Measurements from ENCODE around the gene ERBB4. TPM values are rescaled to one million over a fixed set of nuclear protein-coding genes. Genes with fewer than 3 reads are reported as not detected.

The ERBB4 gene
- total and polyA plus RNA-seq, 10 of the 15 experiments (the other 5 are each of a cell fraction or from before 2014, with no cell fraction given) = under 0.01 to 0.23 (median 0.01) TPM; not detected in 4

- DNase-seq (ENCODE audit: low read depth, low spot score) = no peak
- no peak overlapping the region for H3K27ac ChIP-seq (ENCODE audit: control insufficient read depth, insufficient read depth)
- CTCF ChIA-PET = no interaction called here
- no peak for ATAC-seq
- H3K4me2 ChIP-seq (ENCODE audit: control insufficient read depth, insufficient read depth) = no peak overlapping the region
- TF ChIP-seq CHD4 (IDR thresholded peaks at IDR 0.05) = no peak
- TF ChIP-seq PRDM15 (CRISPR knock-in tag; IDR thresholded peaks at IDR 0.05) = no peak
- no peak for TF ChIP-seq BACH1 (IDR thresholded peaks at IDR 0.05; ENCODE audit: borderline replicate concordance)
- TF ChIP-seq YBX1 (IDR thresholded peaks at IDR 0.05) = no peak
- TF ChIP-seq MYC (IDR thresholded peaks at IDR 0.05; ENCODE audit: insufficient read depth, insufficient read length, insufficient replicate concordance, low read length, severe bottlenecking) = no peak
- no peak for TF ChIP-seq MEF2A (IDR thresholded peaks at IDR 0.05; ENCODE audit: insufficient read depth, low read depth, low read length)
- TF ChIP-seq TCF3 (IDR thresholded peaks at IDR 0.05; ENCODE audit: borderline replicate concordance, insufficient read depth, low read depth, low read length) = no peak
- H3K4me1 ChIP-seq (ENCODE audit: control insufficient read depth, insufficient read depth, low read length) = no peaks in the 10 kb centered on the region
- POLR2A ChIA-PET = no interaction called here
- FAIRE-seq = no peak
- WGBS (ENCODE audit: insufficient coverage, insufficient replicate concordance, low lambda C conversion rate, missing lambda C conversion rate) = 0% methylated on average over 1 of the region's 1 CpG
- H3K4me3 ChIP-seq = no peak overlapping the region
- no peaks in the 10 kb centered on the region for H3K79me2 ChIP-seq (ENCODE audit: control insufficient read depth, insufficient read depth, low read length)
- H3K36me3 ChIP-seq (ENCODE audit: control insufficient read depth in 2 of 2, insufficient read depth in 2 of 2, low read length in 1 of 2) = no peaks in the 10 kb centered on the region
- intact Hi-C loops (cut with micrococcal nuclease; ENCODE audit: unreplicated experiment) = no loop called here
- RAD21 ChIA-PET (ENCODE audit: unreplicated experiment) = interaction anchor here (0.7 kb wide), 1 partner anchor 67 kb away, joined by 4 read pairs; no protein-coding TSS in a partner anchor
- no peaks in the 10 kb centered on the region for H3K27me3 ChIP-seq (replicated peaks in 1 of 2; ENCODE audit: control insufficient read depth in 2 of 2, insufficient read depth in 2 of 2, low read length in 1 of 2)
- H3K9me3 ChIP-seq (replicated peaks; ENCODE audit: control insufficient read depth, insufficient read depth, low read length) = no peaks in the 10 kb centered on the region
- SMC1A ChIA-PET (ENCODE audit: uncharacterized antibody, unreplicated experiment) = interaction anchor here (0.9 kb wide), 1 partner anchor 21 kb away, joined by 3 read pairs; no protein-coding TSS in a partner anchor
- no peaks in the 10 kb centered on the region for H4K20me1 ChIP-seq (ENCODE audit: control insufficient read depth, insufficient read depth)
- no peak overlapping the region for H3K9ac ChIP-seq (ENCODE audit: control insufficient read depth, insufficient read depth, low read length)
- no peak overlapping the region for H2AFZ ChIP-seq (ENCODE audit: control insufficient read depth, low read depth, low read length)
- in situ Hi-C loops (cut with MboI) = no loop called here
- no TSS peak for BruUV-seq (replicated peaks)
These were observed 340.8 kb downstream of the ERBB4 start for GRCh38 chr2:212197776-212198175.
